CD4-positive, alpha-beta T cell treated with Interleukin-17A for 1 hour (primary cell): ENCODE measurements around the gene FHIT.

ENCODE experiments used
- DNase-seq: peaks from one replicate; pipeline ENCODE4 v3.0.0-alpha.2; 2020

Gene FHIT

GRCh38 chr3:60603860-60604259 lies 647.4 kb downstream of the FHIT start:
- DNase-seq, result no peak

GRCh38 chr3:60600848-60601247 lies 650.4 kb downstream of the FHIT start:
- DNase-seq, result no peak

- no peak for DNase-seq
These were observed 651.7 kb downstream of the FHIT start for GRCh38 chr3:60599586-60599985.

DNA sequence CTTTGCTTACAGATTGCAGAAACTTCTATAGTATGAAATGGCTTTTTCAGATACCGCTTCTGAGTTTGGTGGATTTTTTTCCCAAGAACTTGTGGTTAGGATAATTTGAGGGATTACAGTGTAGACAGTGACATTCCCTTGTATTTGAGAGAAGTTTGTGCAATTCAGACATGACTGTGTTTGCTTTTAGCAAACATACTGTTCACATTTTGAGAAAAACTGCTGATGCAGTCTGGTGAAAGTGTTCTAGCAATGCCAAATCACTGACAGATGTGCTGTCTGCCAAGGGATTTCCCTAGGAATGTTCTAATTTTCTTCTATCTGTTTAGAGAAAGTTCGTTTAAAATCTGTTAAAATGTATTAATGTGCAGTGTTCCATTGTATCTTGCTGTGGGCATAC lies 652.6 kb downstream of the FHIT start:
- DNase-seq, result no peak

- no peak for DNase-seq
These were observed 657.2 kb downstream of the FHIT start for GRCh38 chr3:60594025-60594424.

DNA sequence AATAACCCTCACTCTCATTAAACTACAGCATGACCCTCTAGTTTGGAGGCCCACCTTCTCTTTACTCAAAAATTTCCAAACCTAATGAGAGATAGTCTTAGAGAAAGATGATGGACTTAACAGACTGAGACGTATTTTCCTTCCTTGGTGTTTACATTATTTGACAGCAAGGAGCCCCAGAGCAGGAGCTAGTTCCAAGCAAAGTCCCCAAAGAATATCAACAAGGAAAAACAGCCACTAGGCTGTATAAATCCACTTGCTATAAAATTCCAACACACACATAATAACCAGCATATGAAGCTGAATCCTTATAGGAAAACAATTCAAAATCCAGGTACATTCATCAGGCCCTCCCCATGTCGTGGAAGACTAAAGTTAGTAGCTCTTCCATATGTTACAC lies 660.0 kb downstream of the FHIT start:
- no peak for DNase-seq

DNA sequence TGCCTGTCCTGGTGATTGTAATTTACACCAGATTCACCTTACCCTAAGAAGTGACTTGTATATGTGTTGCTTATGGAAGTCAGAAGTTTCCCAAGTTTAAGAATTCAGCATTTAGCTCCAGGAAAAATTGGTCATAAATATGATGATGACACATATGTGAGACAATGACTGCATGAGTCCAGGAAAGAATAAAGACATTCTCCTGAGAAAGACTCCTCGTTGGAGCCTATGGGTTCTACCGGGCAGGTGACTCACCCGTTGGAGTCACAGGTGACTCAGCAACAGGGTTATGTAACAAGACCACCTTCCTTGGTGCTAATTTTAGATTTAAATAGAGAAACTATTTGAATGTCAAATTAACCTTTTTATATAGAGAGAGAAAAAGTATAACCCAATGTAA lies 662.4 kb downstream of the FHIT start:
- DNase-seq, result no peak

- DNase-seq, result no peak
These were observed 665.3 kb downstream of the FHIT start for GRCh38 chr3:60585918-60586317.

GRCh38 chr3:60584250-60584649 lies 667.0 kb downstream of the FHIT start:
- DNase-seq, result no peak

DNA sequence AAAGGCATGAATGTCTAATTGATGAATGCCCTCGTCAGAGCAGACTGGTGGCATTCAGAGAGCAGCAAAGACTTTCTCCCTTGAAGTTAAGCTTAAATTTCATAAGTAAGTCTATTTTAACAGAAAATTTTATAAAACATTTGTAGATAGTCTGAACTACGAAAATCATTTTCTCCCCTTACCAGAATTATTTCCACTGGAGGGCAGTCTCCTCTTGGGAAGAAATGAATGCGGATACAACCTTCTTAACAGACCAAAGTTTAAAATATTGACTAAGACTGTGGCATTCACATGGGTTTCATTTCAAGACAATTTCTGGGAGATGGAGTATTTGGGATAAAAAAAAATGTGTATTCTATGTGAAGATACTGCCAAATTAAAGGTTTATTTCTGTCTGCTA lies 669.0 kb downstream of the FHIT start:
- DNase-seq, result no peak

DNA sequence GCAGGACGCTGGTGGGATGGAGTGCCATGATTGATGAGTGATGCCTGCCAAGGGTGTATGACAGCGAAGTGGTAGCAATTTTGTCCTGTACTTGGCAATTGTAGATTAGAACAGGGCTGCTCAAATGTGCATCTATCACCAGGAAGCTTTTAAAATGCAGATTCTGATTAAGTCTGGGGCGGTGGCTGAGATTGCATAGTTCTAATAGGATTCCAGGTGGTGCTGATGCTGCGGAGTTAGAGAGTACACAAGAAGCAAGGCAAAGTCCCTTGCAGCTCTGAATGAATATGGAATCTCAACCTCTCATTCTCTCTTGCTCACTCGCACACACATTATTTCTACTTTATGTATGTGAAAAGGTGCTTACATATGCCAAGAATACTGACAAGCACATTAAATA lies 670.4 kb downstream of the FHIT start:
- DNase-seq, result no peak

GRCh38 chr3:60579734-60580133 lies 671.5 kb downstream of the FHIT start:
- DNase-seq, result no peak

DNA sequence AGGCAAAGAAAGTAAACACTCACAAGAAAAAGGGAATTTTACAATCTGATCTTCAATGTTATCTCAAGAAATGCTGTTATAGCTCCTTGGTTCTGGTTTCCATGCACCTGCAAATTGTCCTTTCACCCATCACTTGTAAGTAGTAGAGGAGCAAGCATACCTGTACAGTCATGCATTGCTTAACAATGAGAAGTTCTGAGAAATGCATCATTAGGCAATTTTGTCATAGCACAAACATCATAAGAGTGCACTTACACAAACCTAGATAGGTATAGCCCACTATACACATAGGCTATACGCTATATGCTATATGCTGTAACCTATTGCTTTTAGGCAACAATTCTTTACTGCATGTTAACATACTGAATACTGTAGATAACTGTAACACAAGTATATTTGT lies 672.3 kb downstream of the FHIT start:
- DNase-seq, result no peak

- DNase-seq, result no peak
These were observed 673.7 kb downstream of the FHIT start for GRCh38 chr3:60577601-60578000.

DNA sequence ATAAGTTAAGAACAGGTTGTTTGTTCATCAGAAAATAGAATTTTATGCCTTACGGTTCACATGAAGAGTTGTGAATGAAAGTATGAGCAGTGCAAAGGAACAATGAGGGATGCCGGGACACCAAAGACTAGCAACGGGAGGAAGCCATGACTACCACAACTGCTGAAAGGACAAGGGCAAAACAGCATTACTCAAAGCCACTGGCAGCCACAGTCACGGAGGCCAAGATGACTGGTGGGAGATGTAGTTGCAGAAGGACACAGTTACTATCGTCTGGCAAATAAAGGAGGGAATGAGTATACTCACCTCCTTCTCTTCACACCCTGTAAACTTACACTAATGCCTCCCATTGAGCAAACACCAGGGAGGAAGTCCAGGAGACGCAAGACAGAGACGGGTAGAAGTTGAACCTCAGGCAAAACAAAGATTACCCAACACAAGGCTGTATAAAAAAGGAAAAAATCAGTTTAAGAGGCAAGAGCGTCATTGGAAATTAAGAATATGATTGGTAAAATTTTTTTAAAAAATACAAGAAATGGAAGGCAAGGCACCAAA lies 675.5 kb downstream of the FHIT start:
- DNase-seq, result no peak

GRCh38 chr3:60574046-60574769 lies 677.0 kb downstream of the FHIT start:
- no peak for DNase-seq

DNA sequence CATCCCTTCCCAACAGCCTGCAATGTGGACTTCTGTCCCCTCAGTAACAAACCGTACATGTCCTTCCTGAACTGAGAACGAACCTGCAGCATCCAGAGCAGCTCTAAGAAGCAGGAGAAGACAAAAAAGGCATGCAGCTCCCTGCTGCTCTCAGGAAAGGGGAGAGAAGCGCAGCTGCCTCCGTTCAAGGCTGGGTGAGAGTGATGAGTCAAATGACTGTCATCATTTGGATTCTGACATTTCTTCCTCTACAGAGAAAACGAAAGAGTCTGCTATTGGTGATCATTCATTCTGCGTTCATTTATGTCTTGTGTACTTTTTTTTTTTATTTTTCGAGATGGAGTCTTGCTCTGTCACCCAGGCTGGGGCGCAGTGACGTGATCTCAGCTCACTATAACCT lies 677.8 kb downstream of the FHIT start:
- DNase-seq, result no peak

- DNase-seq, result no peak
These were observed 679.7 kb downstream of the FHIT start for GRCh38 chr3:60571511-60571910.

- DNase-seq, result no peak
These were observed 694.1 kb downstream of the FHIT start for GRCh38 chr3:60557122-60557521.

GRCh38 chr3:60555686-60556354 lies 695.4 kb downstream of the FHIT start:
- DNase-seq, result no peak

- no peak for DNase-seq
These were observed 698.1 kb downstream of the FHIT start for GRCh38 chr3:60553144-60553543.

DNA sequence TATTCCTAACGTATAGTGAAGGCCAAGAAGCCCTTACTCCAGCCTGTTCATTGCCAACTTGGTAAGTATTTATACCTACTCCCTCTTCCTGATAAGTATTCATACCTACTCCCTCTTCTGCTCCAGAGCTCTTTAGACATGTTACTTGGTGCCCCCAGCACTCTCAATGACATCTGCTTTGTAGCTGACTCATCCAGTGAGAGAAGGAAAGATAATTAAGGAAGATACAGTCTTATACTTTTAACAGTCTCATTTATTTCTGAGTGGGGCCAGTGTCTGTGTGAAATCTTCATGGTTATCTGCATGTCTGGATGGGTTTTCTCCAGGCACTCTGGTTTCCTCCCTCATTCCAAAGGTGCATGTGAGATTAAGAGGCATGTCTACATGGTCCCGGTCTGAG lies 698.7 kb downstream of the FHIT start:
- no peak for DNase-seq

GRCh38 chr3:60551455-60552209 lies 699.6 kb downstream of the FHIT start:
- DNase-seq, result no peak

DNA sequence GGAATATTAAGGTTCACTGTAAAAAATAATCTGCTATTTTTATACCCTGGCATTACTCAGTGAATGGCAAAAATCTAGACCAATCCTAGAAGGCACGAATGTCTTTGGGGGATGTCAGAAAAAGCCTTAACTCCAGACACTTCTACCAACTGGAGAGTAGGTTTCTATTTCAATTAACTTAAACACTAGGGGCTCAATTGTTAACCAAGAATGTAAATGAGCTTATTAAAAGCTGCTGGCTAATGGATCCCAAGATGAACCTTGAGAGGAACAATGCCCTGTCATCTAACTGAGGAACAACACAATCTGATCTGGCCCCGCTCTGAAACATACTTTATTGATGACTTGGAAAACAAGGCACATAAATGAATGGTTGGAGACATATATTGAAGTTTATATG lies 701.4 kb downstream of the FHIT start:
- DNase-seq, result no peak
